Neural cell (in vitro differentiated cells): ENCODE data around the gene EIF3B. TPM values are rescaled to one million over a fixed set of nuclear protein-coding genes. Genes with fewer than 3 reads are reported as not detected.

ENCODE experiments used
- H2AFZ ChIP-seq: fragments of 200-600, 300-800 bp; sonication (generic), shearing (Covaris generic); 2 replicates; pipeline ENCODE4 v1.6.0; 2014; ENCODE audit warnings: low read depth, mild to moderate bottlenecking, antibody characterized with exemption, low read length, moderate library complexity
- H3F3A ChIP-seq: fragments of 200-600 bp; shearing (Covaris generic); 2 replicates; pipeline ENCODE4 v1.6.1; 2016; ENCODE audit warnings: mild to moderate bottlenecking, moderate library complexity, mixed read lengths, antibody characterized with exemption, low read length; ENCODE audit not compliant: insufficient read depth, poor library complexity, severe bottlenecking
- H3K27ac ChIP-seq: fragments of 200-600, 300-800 bp; sonication (generic), shearing (Covaris generic); 2 replicates; pipeline ENCODE4 v1.5.1; 2014; ENCODE audit warnings: mild to moderate bottlenecking, low read length, moderate library complexity
- H3K27me3 ChIP-seq: fragments of 300-800, 200-600 bp; sonication (generic), shearing (Covaris generic); 2 replicates; pipeline ENCODE4 v1.6.0; 2014; ENCODE audit warnings: mild to moderate bottlenecking, low read depth, low read length, moderate library complexity; ENCODE audit not compliant: insufficient read depth
- H3K36me3 ChIP-seq: fragments of 300-800, 200-600 bp; sonication (generic), shearing (Covaris generic); 2 replicates; pipeline ENCODE4 v1.5.1; 2014; ENCODE audit warnings: mild to moderate bottlenecking, antibody characterized with exemption, low read length, moderate library complexity; ENCODE audit not compliant: insufficient read depth
- H3K4me2 ChIP-seq: fragments of 300-800, 200-600 bp; sonication (generic), shearing (Covaris generic); 2 replicates; pipeline ENCODE4 v1.6.0; 2014; ENCODE audit warnings: mild to moderate bottlenecking, low read length
- H3K4me3 ChIP-seq: fragments of 300-800, 200-600 bp; sonication (generic), shearing (Covaris generic); 2 replicates; pipeline ENCODE4 v1.5.1; 2014; ENCODE audit warnings: mild to moderate bottlenecking, low read length, moderate library complexity
- H3K79me2 ChIP-seq: fragments of 200-600 bp; shearing (Covaris generic); replicated peaks from 2 replicates; pipeline ENCODE4 v1.6.0; 2014; ENCODE audit warnings: mild to moderate bottlenecking, low read length, moderate library complexity; ENCODE audit not compliant: insufficient read depth
- H3K9ac ChIP-seq: fragments of 300-800, 200-600 bp; sonication (generic), shearing (Covaris generic); 2 replicates; pipeline ENCODE4 v1.6.1; 2016; ENCODE audit warnings: mild to moderate bottlenecking, low read length, mixed read lengths
- H3K9me2 ChIP-seq: fragments of 200-600 bp; shearing (Covaris generic); 2 replicates; pipeline ENCODE4 v1.6.1; 2016; ENCODE audit warnings: mild to moderate bottlenecking, low read length, mixed read lengths; ENCODE audit not compliant: insufficient read depth
- H3K9me3 ChIP-seq: fragments of 200-600, 300-800 bp; sonication (generic), shearing (Covaris generic); 2 replicates; pipeline ENCODE4 v1.6.1; 2016; ENCODE audit warnings: mild to moderate bottlenecking, mixed run types, low read length, moderate library complexity, mixed read lengths
- H4K20me1 ChIP-seq: fragments of 200-600 bp; shearing (Covaris generic); 2 replicates; pipeline ENCODE4 v1.6.1; 2016; ENCODE audit warnings: mild to moderate bottlenecking, mixed run types; ENCODE audit not compliant: insufficient read depth
- EP300 ChIP-seq: fragments of 450-650 bp; conservative IDR thresholded peaks from 2 replicates; pipeline ENCODE4 v1.6.1; 2014; ENCODE audit warnings: antibody characterized with exemption, mild to moderate bottlenecking, moderate library complexity; ENCODE audit not compliant: poor library complexity, severe bottlenecking
- EZH2 ChIP-seq: fragments of 200-600, 300-800 bp; shearing (Covaris generic), sonication (generic); IDR thresholded peaks from 2 replicates; pipeline ENCODE4 v1.6.1; 2014; ENCODE audit warnings: antibody characterized with exemption, low read length, borderline replicate concordance, mild to moderate bottlenecking; ENCODE audit not compliant: insufficient read depth, poor library complexity, severe bottlenecking
- MXI1 ChIP-seq: fragments of 450-650 bp; conservative IDR thresholded peaks from 2 replicates; pipeline ENCODE4 v1.6.1; 2014; ENCODE audit warnings: antibody characterized with exemption, mild to moderate bottlenecking; ENCODE audit not compliant: poor library complexity, severe bottlenecking
- POLR2AphosphoS5 ChIP-seq: IDR thresholded peaks from 2 replicates; pipeline ENCODE4 v1.6.1; 2012
- RAD21 ChIP-seq: fragments of 450-650 bp; conservative IDR thresholded peaks from 2 replicates; pipeline ENCODE4 v1.6.1; 2014; ENCODE audit warnings: antibody characterized with exemption, mild to moderate bottlenecking, moderate library complexity
- SMC3 ChIP-seq: fragments of 450-650 bp; conservative IDR thresholded peaks from 2 replicates; pipeline ENCODE4 v1.6.1; 2014; ENCODE audit warnings: antibody characterized with exemption, mild to moderate bottlenecking, moderate library complexity; ENCODE audit not compliant: poor library complexity
- TAF1 ChIP-seq: IDR thresholded peaks from 2 replicates; pipeline ENCODE4 v1.6.1; 2012; ENCODE audit warnings: low read depth
- polyA plus RNA-seq: library from polyadenylated mRNA; depleted of rRNA; stranded (reverse); fragments of >200 nt; gene quantifications from 2 replicates; pipeline ENCODE4 v1.2.3, GENCODE V29; 2014
- small RNA-seq, 3 experiments: library from RNA; depleted of rRNA; stranded (forward); fragments of <200 nt; gene quantifications; one replicate each; pipeline ENCODE3, GENCODE V24; 2012
- TF ChIP-seq, protein P1 (sequence below): IDR thresholded peaks from 2 replicates; pipeline ENCODE4 v1.6.1; 2012; ENCODE audit warnings: borderline replicate concordance
- TF ChIP-seq, protein P2 (sequence below): fragments of 450-650 bp; IDR thresholded peaks from 2 replicates; pipeline ENCODE4 v1.5.1; 2014; ENCODE audit warnings: antibody characterized with exemption, mild to moderate bottlenecking, moderate library complexity; ENCODE audit not compliant: poor library complexity, severe bottlenecking

EIF3B gene
- polyA plus RNA-seq, 1 donor from 2014 or later: 65.1 TPM

DNA sequence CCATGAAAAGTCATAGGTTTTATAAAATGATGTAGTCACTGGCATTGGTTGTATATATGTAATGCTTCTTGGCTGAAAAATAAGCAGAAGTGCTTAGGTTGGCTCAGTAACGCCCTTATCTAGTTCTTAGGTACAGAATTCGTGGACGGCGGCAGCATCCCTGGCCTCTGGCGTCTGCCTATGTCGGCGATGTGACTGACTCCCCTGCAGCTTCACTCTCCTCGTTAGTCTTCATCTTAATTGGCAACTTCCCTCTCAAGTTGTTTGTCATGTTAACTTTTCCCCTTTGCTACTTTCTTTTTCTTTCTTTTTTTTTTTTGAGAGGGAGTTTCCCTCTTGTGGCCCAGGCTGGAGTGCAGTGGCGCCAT is 67.3 kb downstream of the EIF3B start:
- Histone ChIP-seq H4K20me1 (no peaks in the 10 kb centered on the region), H3K79me2 (peaks cover 3% of the 10 kb centered on the region), H3K9me3 (no peaks in the 10 kb centered on the region), H3K4me3 (no peak overlapping the region), H3K27ac (no peak overlapping the region), H3K9ac (no peak overlapping the region), H3F3A (no peaks in the 10 kb centered on the region), H3K4me2 (no peak overlapping the region), H3K27me3 (no peaks in the 10 kb centered on the region), H2AFZ (no peak overlapping the region), H3K36me3 (no peaks in the 10 kb centered on the region), H3K9me2 (no peaks in the 10 kb centered on the region)
- TF ChIP-seq, protein P1, sequence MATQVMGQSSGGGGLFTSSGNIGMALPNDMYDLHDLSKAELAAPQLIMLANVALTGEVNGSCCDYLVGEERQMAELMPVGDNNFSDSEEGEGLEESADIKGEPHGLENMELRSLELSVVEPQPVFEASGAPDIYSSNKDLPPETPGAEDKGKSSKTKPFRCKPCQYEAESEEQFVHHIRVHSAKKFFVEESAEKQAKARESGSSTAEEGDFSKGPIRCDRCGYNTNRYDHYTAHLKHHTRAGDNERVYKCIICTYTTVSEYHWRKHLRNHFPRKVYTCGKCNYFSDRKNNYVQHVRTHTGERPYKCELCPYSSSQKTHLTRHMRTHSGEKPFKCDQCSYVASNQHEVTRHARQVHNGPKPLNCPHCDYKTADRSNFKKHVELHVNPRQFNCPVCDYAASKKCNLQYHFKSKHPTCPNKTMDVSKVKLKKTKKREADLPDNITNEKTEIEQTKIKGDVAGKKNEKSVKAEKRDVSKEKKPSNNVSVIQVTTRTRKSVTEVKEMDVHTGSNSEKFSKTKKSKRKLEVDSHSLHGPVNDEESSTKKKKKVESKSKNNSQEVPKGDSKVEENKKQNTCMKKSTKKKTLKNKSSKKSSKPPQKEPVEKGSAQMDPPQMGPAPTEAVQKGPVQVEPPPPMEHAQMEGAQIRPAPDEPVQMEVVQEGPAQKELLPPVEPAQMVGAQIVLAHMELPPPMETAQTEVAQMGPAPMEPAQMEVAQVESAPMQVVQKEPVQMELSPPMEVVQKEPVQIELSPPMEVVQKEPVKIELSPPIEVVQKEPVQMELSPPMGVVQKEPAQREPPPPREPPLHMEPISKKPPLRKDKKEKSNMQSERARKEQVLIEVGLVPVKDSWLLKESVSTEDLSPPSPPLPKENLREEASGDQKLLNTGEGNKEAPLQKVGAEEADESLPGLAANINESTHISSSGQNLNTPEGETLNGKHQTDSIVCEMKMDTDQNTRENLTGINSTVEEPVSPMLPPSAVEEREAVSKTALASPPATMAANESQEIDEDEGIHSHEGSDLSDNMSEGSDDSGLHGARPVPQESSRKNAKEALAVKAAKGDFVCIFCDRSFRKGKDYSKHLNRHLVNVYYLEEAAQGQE: no peak
- TF ChIP-seq EP300 (no peak), EZH2 (no peak), RAD21 (no peak), TAF1 (no peak), POLR2AphosphoS5 (no peak), SMC3 (no peak), MXI1 (no peak)
- TF ChIP-seq, protein P2, sequence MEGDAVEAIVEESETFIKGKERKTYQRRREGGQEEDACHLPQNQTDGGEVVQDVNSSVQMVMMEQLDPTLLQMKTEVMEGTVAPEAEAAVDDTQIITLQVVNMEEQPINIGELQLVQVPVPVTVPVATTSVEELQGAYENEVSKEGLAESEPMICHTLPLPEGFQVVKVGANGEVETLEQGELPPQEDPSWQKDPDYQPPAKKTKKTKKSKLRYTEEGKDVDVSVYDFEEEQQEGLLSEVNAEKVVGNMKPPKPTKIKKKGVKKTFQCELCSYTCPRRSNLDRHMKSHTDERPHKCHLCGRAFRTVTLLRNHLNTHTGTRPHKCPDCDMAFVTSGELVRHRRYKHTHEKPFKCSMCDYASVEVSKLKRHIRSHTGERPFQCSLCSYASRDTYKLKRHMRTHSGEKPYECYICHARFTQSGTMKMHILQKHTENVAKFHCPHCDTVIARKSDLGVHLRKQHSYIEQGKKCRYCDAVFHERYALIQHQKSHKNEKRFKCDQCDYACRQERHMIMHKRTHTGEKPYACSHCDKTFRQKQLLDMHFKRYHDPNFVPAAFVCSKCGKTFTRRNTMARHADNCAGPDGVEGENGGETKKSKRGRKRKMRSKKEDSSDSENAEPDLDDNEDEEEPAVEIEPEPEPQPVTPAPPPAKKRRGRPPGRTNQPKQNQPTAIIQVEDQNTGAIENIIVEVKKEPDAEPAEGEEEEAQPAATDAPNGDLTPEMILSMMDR: no peak

DNA sequence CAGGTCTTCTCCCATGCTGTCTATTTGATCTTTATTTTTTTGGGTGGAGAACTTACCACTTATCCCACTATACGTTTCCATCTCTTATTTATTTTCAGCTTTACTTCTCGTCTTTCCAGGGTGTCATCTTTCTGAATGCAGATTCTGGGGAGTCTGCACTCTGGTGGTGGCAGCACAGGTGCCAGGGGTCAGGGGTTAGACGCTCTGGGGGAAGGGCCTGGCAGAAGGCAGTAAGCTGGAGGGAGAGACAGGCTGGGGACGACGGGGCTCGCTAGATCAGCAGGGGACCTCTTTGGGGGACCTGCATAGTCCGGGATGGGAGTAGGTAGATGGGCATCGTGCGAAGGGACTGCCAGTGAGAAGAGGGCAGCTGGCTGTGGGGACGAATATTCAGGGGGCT is 71.1 kb downstream of the EIF3B start:
- Histone ChIP-seq H3K4me3 (no peak overlapping the region), H2AFZ (no peak overlapping the region), H3K4me2 (no peak overlapping the region), H3F3A (no peaks in the 10 kb centered on the region), H3K9me2 (no peaks in the 10 kb centered on the region), H3K36me3 (no peaks in the 10 kb centered on the region), H3K27me3 (no peaks in the 10 kb centered on the region), H3K79me2 (no peaks in the 10 kb centered on the region), H3K9me3 (no peaks in the 10 kb centered on the region), H3K27ac (no peak overlapping the region), H4K20me1 (no peaks in the 10 kb centered on the region), H3K9ac (no peak overlapping the region)
- TF ChIP-seq EP300 (no peak), SMC3 (no peak), MXI1 (no peak)

Small RNA genes lying within 50 kb of the gene (small RNA-seq; reads per million reads assigned to genes)
- gene AC004840.2: 0 reads per million in 3 experiments

Other genes with a start within 250 kb of the EIF3B start
- gene MAD1L1, start 121.9 kb upstream of the EIF3B start, polyA plus RNA-seq: 31.4 and 59.7 TPM in 2 replicates
- 20.2 and 21.4 TPM in 2 replicates for gene MRM2, start 112.6 kb upstream of the EIF3B start, polyA plus RNA-seq
- gene NUDT1, start 112.6 kb upstream of the EIF3B start, polyA plus RNA-seq: 67.8 and 78.9 TPM in 2 replicates
- 4.4 and 5.7 TPM in 2 replicates for gene SNX8, start 40.4 kb upstream of the EIF3B start, polyA plus RNA-seq
- gene CHST12, start 48.8 kb downstream of the EIF3B start, polyA plus RNA-seq: 6.4 and 8.6 TPM in 2 replicates
- not detected in 2 replicates for gene GRIFIN, start 121.6 kb downstream of the EIF3B start, polyA plus RNA-seq
- gene LFNG, start 164.9 kb downstream of the EIF3B start, polyA plus RNA-seq: 0.30 and 1.5 TPM in 2 replicates
- gene BRAT1, start 200.7 kb downstream of the EIF3B start, polyA plus RNA-seq: 60.3 and 68.6 TPM in 2 replicates
- 15.2 and 21.2 TPM in 2 replicates for gene IQCE, start 204.2 kb downstream of the EIF3B start, polyA plus RNA-seq